Lung (tissue), 12 donors: ENCODE results near the gene FNIP1. TPM values are rescaled to one million over a fixed set of nuclear protein-coding genes. Genes with fewer than 3 reads are reported as not detected.

Source experiments
- ATAC-seq: fragments of 200-7000 bp; cut with Tn5 transposase; one replicate; pipeline ENCODE4 v1.9.1; 2020; ENCODE audit warnings: moderate number of reproducible peaks; ENCODE audit not compliant: insufficient read depth, low FRiP score
- DNase-seq, 3 donors: peaks; one replicate each; pipeline ENCODE4 v3.0.0-alpha.2; 2013 to 2017
- H3K27ac ChIP-seq, 2 donors: one replicate each; pipeline ENCODE4 v1.5.1; 2013; ENCODE audit warnings: mild to moderate bottlenecking in 2 of 2, moderate library complexity in 2 of 2, control low read depth in 1 of 2, inconsistent platforms in 1 of 2, low read depth in 1 of 2, low read length in 1 of 2
- H3K27me3 ChIP-seq, 3 donors: one replicate each; pipeline ENCODE4 v1.5.1; 2013; ENCODE audit warnings: low read length in 2 of 3; ENCODE audit not compliant: control insufficient read depth in 3 of 3, insufficient read depth in 3 of 3
- H3K36me3 ChIP-seq, 4 donors: one replicate each; pipeline ENCODE4 v1.5.1; 2013; ENCODE audit warnings: low read length in 4 of 4, mild to moderate bottlenecking in 1 of 4, moderate library complexity in 1 of 4; ENCODE audit not compliant: control insufficient read depth in 4 of 4, insufficient read depth in 4 of 4
- H3K4me1 ChIP-seq, 5 donors: one replicate each; pipeline ENCODE4 v1.5.1; 2013; ENCODE audit warnings: low read length in 5 of 5, mild to moderate bottlenecking in 2 of 5, moderate library complexity in 1 of 5; ENCODE audit not compliant: control insufficient read depth in 5 of 5, insufficient read depth in 5 of 5
- H3K4me3 ChIP-seq: one replicate; pipeline ENCODE4 v1.5.1; 2013; ENCODE audit warnings: mild to moderate bottlenecking, control low read depth, moderate library complexity
- H3K9ac ChIP-seq, 2 donors: one replicate each; pipeline ENCODE4 v1.5.1; 2013; ENCODE audit warnings: low read length in 2 of 2, control low read depth in 1 of 2; ENCODE audit not compliant: insufficient read depth in 1 of 2
- H3K9me3 ChIP-seq, 4 donors: one replicate each; pipeline ENCODE4 v1.5.1; 2013; ENCODE audit warnings: low read length in 3 of 4, mild to moderate bottlenecking in 1 of 4, moderate library complexity in 1 of 4; ENCODE audit not compliant: control insufficient read depth in 4 of 4, insufficient read depth in 3 of 4
- CTCF ChIP-seq: IDR thresholded peaks from 2 replicates; pipeline ENCODE4 v1.5.1; 2012; ENCODE audit warnings: mild to moderate bottlenecking; ENCODE audit errors: control extremely low read depth, extremely low read depth
- WGBS, 2 donors: extraction: QIAGEN DNeasy Blood & Tissue Kit; methylation state at CpG; one replicate each; pipeline ENCODE4 v1.1.7; 2013; 5-methylcytosine and 5-hydroxymethylcytosine counted together
- polyA plus RNA-seq, 2 donors: library from polyadenylated mRNA; stranded (reverse); fragments of 200-250 nt; gene quantifications; one replicate each; pipeline ENCODE4 v1.2.1, GENCODE V29; 2013
- total RNA-seq, 2 donors: library from RNA; depleted of rRNA in 1 of 2; stranded (reverse); fragments of >200 nt in 1 of 2; gene quantifications; one replicate each; pipeline ENCODE4 v1.2.1, GENCODE V29; 2014 to 2021
- donor health status: control.
- donor health status: control.
- donor health status: Bipolar disorder and iron deficiency.
- donor health status: healthy.
- donor health status: DM: yes; HTN: yes; CAD: no.

Gene FNIP1
- total and polyA plus RNA-seq, 4 donors = 5.0 to 98.3 (median 22.6) TPM

GRCh38 chr5:131630208-131630962, 166.4 kb downstream of the FNIP1 start:
- H3K4me1 ChIP-seq = peaks cover 0 to 20% (median 8%) of the 10 kb centered on the region in 5 donors
- no peak overlapping the region for H3K27ac ChIP-seq
- no peaks in the 10 kb centered on the region for H3K27me3 ChIP-seq
- no peak for DNase-seq
- TF ChIP-seq CTCF = no peak
- H3K9ac ChIP-seq = no peak overlapping the region
- H3K36me3 ChIP-seq = peaks cover 0 to 3% (median 0%) of the 10 kb centered on the region in 4 donors
- ATAC-seq = no peak
- H3K4me3 ChIP-seq = no peak overlapping the region
- H3K9me3 ChIP-seq = no peaks in the 10 kb centered on the region
- 59 to 62% methylated on average over 4 of the region's 4 CpGs for WGBS, 2 donors

- TF ChIP-seq CTCF = no peak
- Histone ChIP-seq H3K4me3 (no peak overlapping the region), H3K9me3 (no peaks in the 10 kb centered on the region), H3K4me1 (peaks cover 0 to 21% (median 8%) of the 10 kb centered on the region in 5 donors), H3K27ac (no peak overlapping the region), H3K9ac (no peak overlapping the region), H3K36me3 (peaks cover 0 to 3% (median 0%) of the 10 kb centered on the region in 4 donors), H3K27me3 (no peaks in the 10 kb centered on the region)
- WGBS, 2 donors = 90 to 95% methylated on average over 1 of the region's 1 CpG
- DNase-seq (no peak), ATAC-seq (no peak)
Measured at GRCh38 chr5:131628990-131629389, 167.8 kb downstream of the FNIP1 start.

GRCh38 chr5:131627207-131627865, 169.5 kb downstream of the FNIP1 start:
- ATAC-seq = no peak
- Histone ChIP-seq H3K9ac (no peak overlapping the region), H3K27ac (no peak overlapping the region), H3K4me1 (peaks cover 0 to 25% (median 0%) of the 10 kb centered on the region in 5 donors), H3K9me3 (no peaks in the 10 kb centered on the region), H3K4me3 (no peak overlapping the region), H3K36me3 (peaks cover 0 to 3% (median 0%) of the 10 kb centered on the region in 4 donors), H3K27me3 (no peaks in the 10 kb centered on the region)
- WGBS, 2 donors = 87 to 95% methylated on average over 4 of the region's 4 CpGs
- TF ChIP-seq CTCF = no peak
- DNase-seq = no peak
